ENCODE results near the gene DTNBP1. TPM values are rescaled to one million over a fixed set of nuclear protein-coding genes. Genes with fewer than 3 reads are reported as not detected.
A peak's percentile ranks its signal among the peaks of the same experiment; 100 is the strongest.

The DTNBP1 gene
- total and polyA plus RNA-seq, 2 of the 4 experiments (the other 2 are of a cell fraction), result 4.8 to 18.7 TPM

DNA sequence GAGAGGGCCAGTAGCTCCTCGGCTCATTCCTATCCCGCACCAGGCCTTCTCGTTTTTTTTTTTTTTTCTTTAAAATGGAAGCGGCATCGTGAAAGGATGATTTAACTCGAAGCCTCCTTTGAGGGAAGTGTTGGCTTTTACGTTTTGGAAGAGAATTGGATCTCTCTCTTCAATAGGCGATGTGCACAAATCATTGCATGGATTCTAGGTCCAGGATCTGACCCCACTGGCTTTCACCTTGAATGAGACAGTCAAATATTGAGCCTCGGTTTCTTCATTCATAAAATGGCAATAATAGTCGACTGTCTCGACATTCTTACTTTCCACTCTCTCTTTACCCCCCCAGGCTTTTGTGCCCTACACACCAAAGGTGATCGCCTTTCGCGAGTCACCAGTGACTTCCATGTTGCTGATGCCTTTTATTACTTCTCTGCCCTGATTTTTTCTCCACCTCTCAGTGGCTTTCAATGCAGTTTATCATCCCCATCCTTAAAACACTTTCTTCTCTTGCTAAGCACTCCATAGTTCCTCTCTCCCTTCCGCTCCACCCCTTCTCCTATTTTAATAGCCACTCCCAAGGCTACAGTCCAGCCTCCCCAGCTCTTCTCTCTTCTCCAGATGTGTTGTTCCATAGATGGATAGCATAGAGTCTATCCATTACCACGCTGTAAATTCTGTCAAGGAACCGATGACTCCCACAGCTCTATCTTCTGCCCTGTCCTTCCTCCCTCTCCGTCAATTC, 473 bp upstream of the DTNBP1 start (continued):
- TF ChIP-seq SMC3 (IDR thresholded peaks at IDR 0.05; ENCODE audit: low read depth, low read length), result no peak

- Histone ChIP-seq H3K18ac (ENCODE audit: low read depth, low read length) (no peak overlapping the region), H3K27me3 (ENCODE audit: control insufficient read depth, insufficient read depth, low read length) (peaks cover 7% of the 10 kb centered on the region), H3K23ac (ENCODE audit: low read depth, low read length) (peak overlapping the region; percentile 83; the same call in 1 of the 2 replicates), H3K79me1 (ENCODE audit: low read depth in 1 of 2, low read length in 2 of 2) (peaks cover 14 to 19% of the 10 kb centered on the region in 2 experiments; a peak in 3 of 4 replicates), H4K20me1 (ENCODE audit: insufficient read depth, low read length) (no peaks in the 10 kb centered on the region), H3K4me1 (ENCODE audit: control insufficient read depth, insufficient read depth, low read length) (peaks cover 2% of the 10 kb centered on the region; the same call in 1 of the 2 replicates), H3K9me3 (ENCODE audit: control insufficient read depth, insufficient read depth, low read length) (no peaks in the 10 kb centered on the region), H2AFZ (replicated peaks; ENCODE audit: low read length, poor library complexity) (peak overlapping the region; percentile 94), H2BK5ac (ENCODE audit: low read depth, low read length, poor library complexity, severe bottlenecking) (no peak overlapping the region), H3K27ac (ENCODE audit: insufficient read depth, low read length) (no peak overlapping the region; the same call in 1 of the 2 replicates), H2BK120ac (ENCODE audit: low read depth, low read length) (no peak overlapping the region), H4K91ac (ENCODE audit: insufficient read depth, low read depth, low read length) (no peak overlapping the region), H4K5ac (ENCODE audit: low read depth, low read length) (peak overlapping the region; percentile 30; the same call in 1 of the 2 replicates), H2AK9ac (replicated peaks; ENCODE audit: low read depth, low read length, poor library complexity) (peak overlapping the region; percentile 70), H3K9me1 (ENCODE audit: insufficient read depth, low read length) (no peaks in the 10 kb centered on the region), H3K4me3 (ENCODE audit: insufficient read depth, low read depth, low read length) (peak overlapping the region; percentile 93), H2BK20ac (ENCODE audit: low read depth, low read length) (no peak overlapping the region), H3K4me2 (ENCODE audit: low read depth, low read length) (peak overlapping the region; percentile 94), H2AK5ac (ENCODE audit: low read depth, low read length) (no peak overlapping the region), H2BK15ac (ENCODE audit: low read depth, low read length) (no peak overlapping the region), H3K4ac (ENCODE audit: low read depth, low read length) (peak overlapping the region; percentile 0; the same call in 1 of the 2 replicates), H3K14ac (replicated peaks; ENCODE audit: low read depth, low read length) (0 out of 2 replicates have a peak overlapping the region, but pooled peaks have one; percentile 61), H4K8ac (ENCODE audit: low read depth in 2 of 2, low read length in 2 of 2) (peak overlapping the region; percentile 16 to 30; a peak in 2 of 4 replicates), H3K9ac (ENCODE audit: low read depth, low read length) (peak overlapping the region; percentile 74), H3K56ac (ENCODE audit: extremely low read depth, insufficient read depth, low read length) (no peak overlapping the region), H3K36me3 (ENCODE audit: control insufficient read depth, insufficient read depth, low read length) (no peaks in the 10 kb centered on the region)
- intact Hi-C loops (cut with micrococcal nuclease) (no loop called here), in situ Hi-C loops (cut with MboI; ENCODE audit: low sequenced_read_pairs) (no loop called here), dilution Hi-C loops (cut with HindIII; ENCODE audit: low sequenced_read_pairs, unreplicated experiment) (no loop called here)
- 10% methylated on average over 15 of the region's 26 CpGs; no CpG with 5 or more reads in 1 of the 2 experiments for WGBS, 2 experiments (ENCODE audit: extremely low coverage in 2 of 2, insufficient read length in 1 of 2)
- ATAC-seq (ENCODE audit: low read depth) (no peak), DNase-seq (no peak)
- ChIA-PET POLR2A (ENCODE audit: unreplicated experiment) (no interaction called here), CTCF (interaction anchor here (0.7 kb wide), 2 partner anchors 38 to 555 kb away, joined by 3 read pairs; no protein-coding TSS in a partner anchor)
- no peak for TF ChIP-seq USF2 (IDR thresholded peaks at IDR 0.05; ENCODE audit: low read depth, low read length)
- no TSS peak for BruUV-seq (replicated peaks)
Observed at GRCh38 chr6:15661853-15662325, 939 bp downstream of the DTNBP1 start.
